ENCODE data around the gene CEMIP.

GRCh38 chr15:80912673-80913072, 133.5 kb downstream of the CEMIP start:
- no peak for TF ChIP-seq EZH2 (IDR thresholded peaks at IDR 0.05; ENCODE audit: borderline replicate concordance, low read length)
- TF ChIP-seq, protein P1, sequence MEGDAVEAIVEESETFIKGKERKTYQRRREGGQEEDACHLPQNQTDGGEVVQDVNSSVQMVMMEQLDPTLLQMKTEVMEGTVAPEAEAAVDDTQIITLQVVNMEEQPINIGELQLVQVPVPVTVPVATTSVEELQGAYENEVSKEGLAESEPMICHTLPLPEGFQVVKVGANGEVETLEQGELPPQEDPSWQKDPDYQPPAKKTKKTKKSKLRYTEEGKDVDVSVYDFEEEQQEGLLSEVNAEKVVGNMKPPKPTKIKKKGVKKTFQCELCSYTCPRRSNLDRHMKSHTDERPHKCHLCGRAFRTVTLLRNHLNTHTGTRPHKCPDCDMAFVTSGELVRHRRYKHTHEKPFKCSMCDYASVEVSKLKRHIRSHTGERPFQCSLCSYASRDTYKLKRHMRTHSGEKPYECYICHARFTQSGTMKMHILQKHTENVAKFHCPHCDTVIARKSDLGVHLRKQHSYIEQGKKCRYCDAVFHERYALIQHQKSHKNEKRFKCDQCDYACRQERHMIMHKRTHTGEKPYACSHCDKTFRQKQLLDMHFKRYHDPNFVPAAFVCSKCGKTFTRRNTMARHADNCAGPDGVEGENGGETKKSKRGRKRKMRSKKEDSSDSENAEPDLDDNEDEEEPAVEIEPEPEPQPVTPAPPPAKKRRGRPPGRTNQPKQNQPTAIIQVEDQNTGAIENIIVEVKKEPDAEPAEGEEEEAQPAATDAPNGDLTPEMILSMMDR (conservative IDR thresholded peaks at IDR 0.05 in 1 of 2, IDR thresholded peaks at IDR 0.05 in 1 of 2; ENCODE audit: extremely low read depth in 1 of 2, insufficient read depth in 1 of 2, low read depth in 1 of 2, low read length in 2 of 2): no peak
